ENCODE data around the gene KLK15. TPM values are rescaled to one million over a fixed set of nuclear protein-coding genes. Genes with fewer than 3 reads are reported as not detected.

The KLK15 gene
- total RNA-seq, 2 experiments from 2014 or later = not detected

GRCh38 chr19:50875795-50876422 lies 42.5 kb upstream of the KLK15 start:
- no peak overlapping the region for H3K4me3 ChIP-seq (ENCODE audit: low read length)
- TF ChIP-seq CTCF (IDR thresholded peaks at IDR 0.05) = no peak
- DNase-seq = no peak
- Mint-ChIP-seq H3K4me3 (no peak overlapping the region), H3K27me3 (peaks cover 48% of the 10 kb centered on the region), H3K36me3 (ENCODE audit: low read depth) (no peaks in the 10 kb centered on the region), H3K9me3 (no peaks in the 10 kb centered on the region), H3K27ac (no peak overlapping the region), H3K4me1 (ENCODE audit: low read depth) (no peaks in the 10 kb centered on the region)
- ChIA-PET CTCF (no interaction called here), POLR2A (no interaction called here)
- H3K27me3 ChIP-seq (ENCODE audit: control insufficient read depth in 1 of 2, insufficient read depth in 2 of 2, low read length in 2 of 2) = peaks cover 11 to 47% of the 10 kb centered on the region in 2 experiments
- no peak for ATAC-seq (ENCODE audit: poor library complexity)
- no peak overlapping the region for H3K27ac ChIP-seq (ENCODE audit: low read depth in 1 of 2, low read length in 2 of 2)
- H3K36me3 ChIP-seq (ENCODE audit: insufficient read depth, low read length) = no peaks in the 10 kb centered on the region
- H3K9me3 ChIP-seq (ENCODE audit: control insufficient read depth in 1 of 2, insufficient read depth in 1 of 2, low read length in 2 of 2) = peaks cover 0 to under 1% of the 10 kb centered on the region in 2 experiments
- intact Hi-C loops (cut with DNase I, micrococcal nuclease) = no loop called here
- no peaks in the 10 kb centered on the region for H3K4me1 ChIP-seq (ENCODE audit: insufficient read depth, low read length)

- no peak for DNase-seq
- peaks cover 13 to 39% of the 10 kb centered on the region in 2 experiments for H3K27me3 ChIP-seq (ENCODE audit: control insufficient read depth in 1 of 2, insufficient read depth in 2 of 2, low read length in 2 of 2)
- peaks cover 0 to 7% of the 10 kb centered on the region in 2 experiments for H3K9me3 ChIP-seq (ENCODE audit: control insufficient read depth in 1 of 2, insufficient read depth in 1 of 2, low read length in 2 of 2)
- ChIA-PET POLR2A (no interaction called here), CTCF (no interaction called here)
- Mint-ChIP-seq H3K4me3 (no peak overlapping the region), H3K27me3 (peaks cover 41% of the 10 kb centered on the region), H3K9me3 (no peaks in the 10 kb centered on the region), H3K4me1 (ENCODE audit: low read depth) (no peaks in the 10 kb centered on the region), H3K36me3 (ENCODE audit: low read depth) (no peaks in the 10 kb centered on the region), H3K27ac (no peak overlapping the region)
- ATAC-seq (ENCODE audit: poor library complexity) = no peak
- H3K4me1 ChIP-seq (ENCODE audit: insufficient read depth, low read length) = no peaks in the 10 kb centered on the region
- no peaks in the 10 kb centered on the region for H3K36me3 ChIP-seq (ENCODE audit: insufficient read depth, low read length)
- intact Hi-C loops (cut with DNase I, micrococcal nuclease) = no loop called here
- H3K4me3 ChIP-seq (ENCODE audit: low read length) = no peak overlapping the region
- no peak overlapping the region for H3K27ac ChIP-seq (ENCODE audit: low read depth in 1 of 2, low read length in 2 of 2)
- TF ChIP-seq CTCF (IDR thresholded peaks at IDR 0.05) = no peak
Measured at GRCh38 chr19:50874211-50874610, 40.8 kb upstream of the KLK15 start.

- CTCF ChIA-PET = no interaction called here
Measured at GRCh38 chr19:50873056-50873455, 39.7 kb upstream of the KLK15 start, which contains the start of gene KLK2. Gene KLK2, plus strand, starts transcription at chr19:50873439. Its CDS starts 35 bp downstream, at chr19:50873474.

More at GRCh38 chr19:50873056-50873455, 39.7 kb upstream of the KLK15 start, which contains the start of gene KLK2:
- no peak for TF ChIP-seq CTCF (IDR thresholded peaks at IDR 0.05)
- no peaks in the 10 kb centered on the region for H3K9me3 Mint-ChIP-seq
- DNase-seq = no peak
- Histone ChIP-seq H3K9me3 (ENCODE audit: control insufficient read depth in 1 of 2, insufficient read depth in 1 of 2, low read length in 2 of 2) (peaks cover 0 to 7% of the 10 kb centered on the region in 2 experiments), H3K27me3 (ENCODE audit: control insufficient read depth in 1 of 2, insufficient read depth in 2 of 2, low read length in 2 of 2) (peaks cover 9 to 43% of the 10 kb centered on the region in 2 experiments), H3K36me3 (ENCODE audit: insufficient read depth, low read length) (no peaks in the 10 kb centered on the region), H3K4me1 (ENCODE audit: insufficient read depth, low read length) (no peaks in the 10 kb centered on the region), H3K4me3 (ENCODE audit: low read length) (no peak within 1 kb of the TSS), H3K27ac (ENCODE audit: low read depth in 1 of 2, low read length in 2 of 2) (no peak within 1 kb of the TSS)
- POLR2A ChIA-PET = no interaction called here
- peaks cover 41% of the 10 kb centered on the region for H3K27me3 Mint-ChIP-seq
- H3K27ac Mint-ChIP-seq = no peak within 1 kb of the TSS
- no peak for ATAC-seq (ENCODE audit: poor library complexity)
- intact Hi-C loops (cut with DNase I, micrococcal nuclease) = no loop called here
- H3K36me3 Mint-ChIP-seq (ENCODE audit: low read depth) = no peaks in the 10 kb centered on the region
- no peak within 1 kb of the TSS for H3K4me3 Mint-ChIP-seq
- no peaks in the 10 kb centered on the region for H3K4me1 Mint-ChIP-seq (ENCODE audit: low read depth)
